ENCODE results near the gene PDCD1LG2. TPM values are rescaled to one million over a fixed set of nuclear protein-coding genes. Genes with fewer than 3 reads are reported as not detected.
A peak's percentile ranks its signal among the peaks of the same experiment; 100 is the strongest.
"Not testable (repeated sequence)": the region's sequence is repeated elsewhere in the genome, so short reads cannot be mapped to it uniquely, and the experiment has no call there.

The PDCD1LG2 gene
- total RNA-seq (2014; rRNA removed; shearing (Covaris generic)): 1.9 TPM in 1 of 2 replicates, not detected in the other

- peak; percentile 30 for DNase-seq (ENCODE audit: low spot score)
Measured at GRCh38 chr9:5510360-5510931, at the start of gene PDCD1LG2. Gene PDCD1LG2, plus strand, starts transcription at chr9:5510531. Its CDS starts 12,016 bp downstream, at chr9:5522547.

GRCh38 chr9:5464831-5465330 lies 45.5 kb upstream of the PDCD1LG2 start:
- not testable (repeated sequence) for DNase-seq (ENCODE audit: low spot score)

DNA sequence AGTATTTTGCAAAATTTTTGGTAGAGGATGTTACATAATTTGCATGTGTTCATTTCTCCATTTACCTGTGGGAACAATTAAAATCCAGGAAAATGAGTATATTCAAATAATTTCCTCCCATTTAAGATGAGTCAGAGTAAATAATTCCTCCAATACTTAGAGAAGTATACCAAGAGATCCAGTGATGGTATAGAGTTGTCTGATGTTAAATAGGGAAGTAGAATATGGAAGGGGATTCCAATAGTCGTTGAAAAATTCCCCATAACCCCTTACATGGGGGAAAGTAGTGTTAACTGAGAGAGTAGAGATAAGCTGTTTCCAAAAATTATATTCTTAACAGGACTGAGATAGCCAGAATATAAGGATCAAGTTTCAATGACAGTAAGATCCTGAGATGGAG lies 44.3 kb upstream of the PDCD1LG2 start:
- no peak for DNase-seq (ENCODE audit: low spot score)

- no peak for DNase-seq (ENCODE audit: low spot score)
Measured at GRCh38 chr9:5466766-5467165, 43.6 kb upstream of the PDCD1LG2 start.

- DNase-seq (ENCODE audit: low spot score): no peak
Measured at GRCh38 chr9:5468850-5469249, 41.5 kb upstream of the PDCD1LG2 start.

- DNase-seq (ENCODE audit: low spot score): no peak
Measured at GRCh38 chr9:5470122-5470521, 40.2 kb upstream of the PDCD1LG2 start.

GRCh38 chr9:5470816-5471215 lies 39.5 kb upstream of the PDCD1LG2 start:
- no peak for DNase-seq (ENCODE audit: low spot score)

DNA sequence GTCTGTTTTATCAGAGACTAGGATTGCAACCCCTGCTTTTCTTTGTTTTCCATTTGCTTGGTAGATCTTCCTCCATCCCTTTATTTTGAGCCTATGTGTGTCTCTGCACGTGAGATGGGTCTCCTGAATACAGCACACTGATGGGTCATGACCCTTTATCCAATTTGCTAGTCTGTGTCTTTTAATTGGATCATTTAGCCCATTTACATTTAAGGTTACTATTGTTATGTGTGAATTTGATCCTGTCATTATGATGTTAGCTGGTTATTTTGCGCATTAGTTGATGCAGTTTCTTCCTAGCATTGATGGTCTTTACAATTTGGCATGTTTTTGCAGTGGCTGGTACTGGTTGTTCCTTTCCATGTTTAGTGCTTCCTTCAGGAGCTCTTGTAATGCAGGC lies 34.7 kb upstream of the PDCD1LG2 start:
- DNase-seq (ENCODE audit: low spot score): not testable (repeated sequence)

GRCh38 chr9:5478206-5478605 lies 32.1 kb upstream of the PDCD1LG2 start:
- DNase-seq (ENCODE audit: low spot score): no peak

- DNase-seq (ENCODE audit: low spot score): no peak
Measured at GRCh38 chr9:5479994-5480694, 30.2 kb upstream of the PDCD1LG2 start.

DNA sequence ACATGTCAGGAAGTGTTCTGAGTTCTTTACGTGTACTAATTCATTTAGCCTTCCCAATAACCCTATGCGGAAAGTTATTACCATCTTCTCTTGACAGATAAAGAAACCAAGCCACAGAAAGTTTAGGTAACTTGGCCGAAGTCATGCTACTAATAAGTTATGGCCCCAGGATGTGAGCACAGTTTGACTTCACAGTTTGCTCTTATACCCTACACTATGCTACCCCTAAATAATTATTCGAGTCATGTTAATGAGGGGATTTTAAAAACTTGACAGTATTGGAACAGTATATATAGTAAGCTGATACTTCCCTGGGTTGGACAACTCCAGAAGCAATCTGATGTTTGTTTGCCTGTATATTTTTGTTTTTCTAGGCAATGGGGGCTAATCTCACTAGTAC lies 29.4 kb upstream of the PDCD1LG2 start:
- no peak for DNase-seq (ENCODE audit: low spot score)

DNA sequence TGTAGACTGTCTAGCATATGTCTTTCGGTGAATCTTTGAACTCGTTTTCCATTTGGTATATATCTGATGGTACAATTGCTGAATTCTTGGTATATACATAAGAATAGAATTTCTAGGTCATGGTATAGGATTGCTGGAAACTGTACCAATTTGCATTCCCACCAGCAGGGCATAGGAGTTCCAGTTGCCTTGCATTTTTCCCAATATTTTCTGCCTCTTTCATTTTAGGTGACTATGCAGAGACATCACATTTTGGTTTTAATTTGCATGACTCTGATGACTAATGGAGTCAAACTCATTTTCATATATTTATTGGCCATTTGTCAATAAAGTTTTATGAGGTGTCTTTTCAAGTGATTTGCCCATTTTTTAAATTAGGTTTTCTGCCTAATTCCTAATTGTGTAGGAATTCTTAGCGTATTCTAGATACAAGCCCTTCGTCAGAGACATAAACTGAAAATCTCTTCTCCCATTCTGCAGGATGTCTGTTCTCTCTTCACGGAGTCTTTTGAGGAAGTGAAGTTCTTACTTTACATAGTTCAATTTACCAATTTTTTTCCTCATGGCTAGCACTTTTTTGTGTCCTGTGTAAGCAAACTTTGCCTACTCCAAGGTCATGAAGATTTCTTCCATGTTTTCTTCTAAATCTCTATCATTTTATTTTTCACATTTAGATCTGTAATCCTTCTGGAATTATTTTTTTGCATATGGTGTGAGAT lies 28.9 kb upstream of the PDCD1LG2 start:
- no peak for DNase-seq (ENCODE audit: low spot score)

DNA sequence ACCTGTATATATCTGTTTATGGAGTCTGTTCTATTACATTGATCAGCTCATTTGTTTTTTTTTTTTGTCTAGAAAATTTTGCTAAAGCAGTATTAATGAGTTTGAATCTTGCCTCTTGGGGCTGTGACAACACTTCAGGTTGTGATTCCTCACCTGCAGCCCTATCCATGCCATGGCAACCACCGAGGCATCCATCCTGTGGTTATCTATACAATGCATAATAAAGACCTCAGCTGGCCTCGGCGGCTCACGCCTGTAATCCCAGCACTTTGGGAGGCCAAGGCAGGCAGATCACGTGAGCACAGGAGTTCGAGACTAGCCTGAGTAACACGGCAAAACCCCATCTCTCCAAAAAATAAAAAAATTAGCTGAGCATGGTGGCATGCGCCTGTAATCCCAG lies 28.1 kb upstream of the PDCD1LG2 start:
- no peak for DNase-seq (ENCODE audit: low spot score)

- DNase-seq (ENCODE audit: low spot score): no peak
Measured at GRCh38 chr9:5483306-5483705, 27.0 kb upstream of the PDCD1LG2 start.

GRCh38 chr9:5485378-5486085 lies 24.8 kb upstream of the PDCD1LG2 start:
- DNase-seq (ENCODE audit: low spot score): no peak

DNA sequence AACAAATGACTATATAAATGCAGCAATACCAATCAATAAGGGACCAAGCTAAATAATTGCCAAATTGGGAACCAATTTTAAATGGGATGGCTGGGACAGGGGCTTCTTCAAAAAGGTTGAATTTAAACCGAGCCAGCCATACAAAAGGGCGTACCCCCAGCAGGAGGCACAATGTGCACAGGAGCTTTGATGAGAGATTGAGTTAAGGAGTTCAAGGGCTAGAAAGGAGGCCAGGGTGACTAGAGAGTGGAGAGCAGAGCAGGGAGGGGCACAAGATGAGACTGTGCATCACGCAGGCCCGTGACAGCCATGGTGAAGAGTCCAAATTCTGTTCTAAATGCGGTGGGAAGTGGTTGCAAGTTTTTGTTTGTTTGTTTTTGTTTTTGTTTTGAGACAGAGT lies 23.3 kb upstream of the PDCD1LG2 start:
- no peak for DNase-seq (ENCODE audit: low spot score)

DNA sequence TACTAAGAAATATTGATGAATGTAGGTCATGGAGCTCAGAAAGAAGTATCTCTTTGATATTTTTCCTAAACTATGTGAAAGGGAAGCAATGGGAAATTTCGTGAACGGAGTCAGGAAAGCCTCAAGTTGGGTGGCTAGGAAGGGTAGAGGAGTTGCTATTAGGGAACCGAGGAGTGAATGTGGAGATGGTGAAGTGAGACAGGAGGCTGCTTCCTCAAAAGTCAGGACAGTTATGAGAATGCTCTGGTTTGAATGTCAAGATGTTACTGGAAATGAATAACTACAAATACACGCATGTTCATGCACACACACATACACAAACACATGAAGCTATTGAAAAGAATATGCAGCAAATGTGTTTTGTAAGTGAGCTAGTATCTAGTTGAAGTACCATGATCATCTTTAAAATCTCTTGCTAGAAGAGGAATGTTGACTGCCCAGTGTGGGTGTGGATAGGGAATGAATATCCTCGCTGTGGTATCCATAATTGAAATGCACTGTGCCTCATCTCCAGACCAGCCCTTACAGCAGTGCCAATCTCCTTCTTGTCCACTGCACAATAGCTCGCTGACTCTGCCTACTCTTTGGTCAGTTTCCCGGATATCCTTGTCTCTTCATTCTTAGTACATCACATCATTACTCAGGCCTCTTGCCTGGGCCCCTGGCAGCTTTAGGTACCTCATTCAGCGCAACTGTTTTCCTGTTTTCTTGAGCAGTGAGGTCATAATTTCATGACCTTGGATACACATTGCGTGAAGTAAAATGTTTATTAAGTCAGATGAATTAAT lies 21.9 kb upstream of the PDCD1LG2 start:
- no peak for DNase-seq (ENCODE audit: low spot score)

DNA sequence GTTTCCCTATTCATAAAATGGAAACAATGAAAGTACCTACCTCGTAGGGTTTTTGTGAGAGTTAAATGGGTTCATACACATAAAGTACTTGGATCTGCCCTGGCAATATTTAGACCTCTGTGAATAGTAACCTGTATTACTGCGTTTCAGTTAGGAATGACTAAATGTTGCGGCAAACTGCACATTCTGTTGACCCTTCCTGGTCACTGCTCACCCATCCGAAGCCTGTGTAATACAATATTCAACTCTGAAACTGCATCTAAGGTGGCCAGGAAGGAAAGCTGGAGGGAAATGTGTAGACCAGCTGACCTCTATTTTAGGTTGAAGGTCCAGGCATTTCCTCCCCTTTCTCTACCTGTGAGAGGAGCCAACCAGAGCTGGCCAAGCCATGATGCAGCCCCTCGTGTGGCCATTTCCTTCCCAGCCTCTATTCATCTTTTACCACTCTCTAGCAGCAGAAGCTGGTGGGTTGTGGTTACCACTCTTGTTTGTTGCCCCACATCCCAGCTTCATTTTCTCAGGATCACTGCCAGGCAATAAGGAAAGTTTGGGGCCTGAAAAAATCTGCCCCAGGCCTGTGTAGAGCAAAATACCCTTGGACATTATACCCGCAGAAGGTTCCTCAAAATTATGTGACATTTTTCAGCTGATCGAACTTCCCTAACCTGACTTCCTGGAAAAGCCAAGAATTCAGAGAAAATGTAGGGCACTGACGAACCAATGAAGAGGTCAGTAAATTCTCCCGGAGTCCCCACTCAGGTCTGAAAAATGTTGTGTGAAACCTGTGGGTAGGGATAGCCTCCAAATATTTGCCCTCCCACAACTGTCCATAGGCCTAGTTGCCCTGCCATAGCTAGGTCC lies 20.5 kb upstream of the PDCD1LG2 start:
- DNase-seq (ENCODE audit: low spot score): no peak

- no peak for DNase-seq (ENCODE audit: low spot score)
Measured at GRCh38 chr9:5492965-5493678, 17.2 kb upstream of the PDCD1LG2 start.

All from H4 (cell line).